Measurements from ENCODE around the gene ATP2C1. TPM values are rescaled to one million over a fixed set of nuclear protein-coding genes. Genes with fewer than 3 reads are reported as not detected.

ATP2C1 gene
- total RNA-seq, 4 donors from 2014 or later: 32.1 to 52.3 (median 35.0) TPM

DNA sequence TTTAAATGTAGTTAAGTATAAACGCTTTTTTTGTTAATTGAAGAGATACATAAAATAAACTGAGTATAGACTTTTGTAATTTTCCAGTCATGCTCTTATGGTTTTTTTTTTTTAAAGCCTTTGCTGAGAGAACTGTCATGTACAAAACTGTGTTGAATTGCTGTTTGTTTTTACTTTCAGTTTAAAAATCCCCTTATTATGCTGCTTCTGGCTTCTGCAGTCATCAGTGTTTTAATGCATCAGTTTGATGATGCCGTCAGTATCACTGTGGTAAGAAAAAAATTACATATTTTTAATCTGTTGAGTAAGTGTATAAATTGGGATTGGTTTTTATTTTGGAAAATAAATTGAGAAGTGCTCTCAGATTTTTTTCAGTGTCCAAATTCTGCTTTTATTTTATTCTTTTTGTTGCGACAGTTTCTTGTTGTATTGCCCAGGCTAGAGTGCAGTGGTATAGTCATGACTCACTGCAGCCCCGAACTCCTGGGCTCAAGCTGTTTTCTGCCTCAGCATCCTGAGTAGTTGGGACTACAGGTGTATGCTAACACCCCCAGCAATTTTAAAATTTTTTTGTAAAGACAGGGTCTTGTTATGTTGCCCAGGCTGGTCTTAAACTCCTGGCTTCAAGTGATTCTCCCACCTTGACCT is 40.7 kb downstream of the ATP2C1 start:
- TF ChIP-seq, protein P1, sequence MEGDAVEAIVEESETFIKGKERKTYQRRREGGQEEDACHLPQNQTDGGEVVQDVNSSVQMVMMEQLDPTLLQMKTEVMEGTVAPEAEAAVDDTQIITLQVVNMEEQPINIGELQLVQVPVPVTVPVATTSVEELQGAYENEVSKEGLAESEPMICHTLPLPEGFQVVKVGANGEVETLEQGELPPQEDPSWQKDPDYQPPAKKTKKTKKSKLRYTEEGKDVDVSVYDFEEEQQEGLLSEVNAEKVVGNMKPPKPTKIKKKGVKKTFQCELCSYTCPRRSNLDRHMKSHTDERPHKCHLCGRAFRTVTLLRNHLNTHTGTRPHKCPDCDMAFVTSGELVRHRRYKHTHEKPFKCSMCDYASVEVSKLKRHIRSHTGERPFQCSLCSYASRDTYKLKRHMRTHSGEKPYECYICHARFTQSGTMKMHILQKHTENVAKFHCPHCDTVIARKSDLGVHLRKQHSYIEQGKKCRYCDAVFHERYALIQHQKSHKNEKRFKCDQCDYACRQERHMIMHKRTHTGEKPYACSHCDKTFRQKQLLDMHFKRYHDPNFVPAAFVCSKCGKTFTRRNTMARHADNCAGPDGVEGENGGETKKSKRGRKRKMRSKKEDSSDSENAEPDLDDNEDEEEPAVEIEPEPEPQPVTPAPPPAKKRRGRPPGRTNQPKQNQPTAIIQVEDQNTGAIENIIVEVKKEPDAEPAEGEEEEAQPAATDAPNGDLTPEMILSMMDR (IDR thresholded peaks at IDR 0.05): no peak
- no peak for TF ChIP-seq EP300 (IDR thresholded peaks at IDR 0.05)
- TF ChIP-seq POLR2A (IDR thresholded peaks at IDR 0.05; ENCODE audit: low read depth): no peak
- TF ChIP-seq POLR2AphosphoS5 (IDR thresholded peaks at IDR 0.05): no peak
- no peaks in the 10 kb centered on the region for H3K4me1 ChIP-seq
- H3K9me3 ChIP-seq: no peaks in the 10 kb centered on the region
- no peak overlapping the region for H3K27ac ChIP-seq (replicated peaks in 1 of 4)
- H3K4me3 ChIP-seq: no peak overlapping the region
- WGBS: 85% methylated on average over 4 of the region's 4 CpGs
- intact Hi-C loops (cut with DNase I): no loop called here
- no peak for DNase-seq (ENCODE audit: extremely low spot score)
- H3K27me3 ChIP-seq: no peaks in the 10 kb centered on the region
- peaks cover 0 to 18% (median 3%) of the 10 kb centered on the region in 4 donors for H3K36me3 ChIP-seq

DNA sequence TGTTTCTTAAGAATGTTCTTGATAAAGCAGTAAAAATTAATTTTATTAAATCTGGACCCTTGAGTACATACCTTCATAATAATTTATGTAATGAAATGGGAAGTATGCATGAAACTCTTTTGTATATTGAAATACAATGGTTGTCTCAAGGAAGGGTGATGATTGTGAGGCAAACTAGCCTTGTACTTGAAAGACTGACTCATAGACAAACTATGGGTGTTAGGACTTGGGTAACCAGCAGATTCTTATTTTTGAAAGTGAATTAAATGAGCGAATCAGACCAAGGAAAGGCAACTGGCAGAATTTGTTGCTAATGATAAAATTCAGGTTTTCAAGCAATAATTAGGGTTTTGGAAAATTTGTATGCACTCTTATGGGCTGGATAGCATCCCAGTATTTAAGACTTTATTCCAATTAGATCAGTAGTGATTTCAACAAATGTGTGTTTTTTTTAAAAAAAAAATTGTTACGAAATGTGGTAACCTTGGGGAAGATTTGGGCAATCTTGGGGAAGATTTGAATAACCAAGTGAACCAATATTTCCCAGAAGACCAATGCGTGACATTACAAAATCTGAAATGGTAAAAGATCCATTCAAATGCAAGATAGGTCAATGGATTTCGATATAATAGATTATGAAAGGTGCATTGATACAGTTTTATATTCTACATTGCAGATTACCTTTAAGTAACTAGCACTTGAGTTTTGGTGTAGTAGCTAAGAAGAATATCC is 42.0 kb downstream of the ATP2C1 start:
- Histone ChIP-seq H3K4me1 (no peaks in the 10 kb centered on the region), H3K36me3 (peaks cover 0 to 18% (median 4%) of the 10 kb centered on the region in 4 donors), H3K9me3 (no peaks in the 10 kb centered on the region), H3K4me3 (no peak overlapping the region), H3K27ac (replicated peaks in 1 of 4) (no peak overlapping the region), H3K27me3 (no peaks in the 10 kb centered on the region)
- no peak for DNase-seq (ENCODE audit: extremely low spot score)
- WGBS: 95% methylated on average over 4 of the region's 4 CpGs
- TF ChIP-seq, protein P1 (IDR thresholded peaks at IDR 0.05): no peak
- TF ChIP-seq POLR2A (IDR thresholded peaks at IDR 0.05; ENCODE audit: low read depth) (no peak), EP300 (IDR thresholded peaks at IDR 0.05) (no peak), POLR2AphosphoS5 (IDR thresholded peaks at IDR 0.05) (no peak)
- intact Hi-C loops (cut with DNase I): no loop called here

DNA sequence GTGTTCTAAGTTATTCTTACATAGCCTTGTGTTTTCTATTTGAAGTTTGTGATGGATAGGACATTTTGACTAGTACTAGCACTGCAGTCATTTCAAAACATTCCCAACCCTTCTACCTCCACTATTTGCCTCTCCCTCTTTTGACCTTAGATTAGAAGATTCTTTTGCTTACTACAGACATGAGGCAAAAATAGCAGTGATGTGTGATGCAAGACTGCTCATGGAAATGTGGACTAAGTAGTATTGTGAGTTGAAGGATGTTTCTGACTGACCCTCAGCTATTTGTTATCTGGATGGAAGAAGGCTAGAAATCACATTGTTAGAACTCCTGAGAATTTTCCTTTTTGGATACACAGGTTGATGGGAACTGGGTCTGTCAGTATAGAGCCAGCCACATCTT is 45.9 kb downstream of the ATP2C1 start:
- no peaks in the 10 kb centered on the region for H3K9me3 ChIP-seq

DNA sequence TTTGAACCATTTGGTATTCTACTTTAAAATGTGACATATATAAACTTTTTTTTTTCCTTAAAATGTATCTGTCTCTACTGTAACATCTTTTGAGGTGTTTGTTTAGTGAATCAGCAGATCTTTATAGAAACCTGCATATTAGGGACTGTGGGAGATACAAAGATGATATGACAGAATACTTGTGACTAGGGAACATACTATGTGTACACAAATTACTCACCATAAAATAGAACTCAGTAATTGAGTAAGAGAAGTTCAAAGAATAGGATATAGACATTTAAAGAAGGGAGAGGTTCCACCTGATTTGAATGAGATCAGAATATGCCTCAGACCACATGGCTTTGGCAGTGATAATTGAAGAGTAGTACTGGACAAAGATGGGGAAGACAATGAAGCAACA is 47.9 kb downstream of the ATP2C1 start:
- no peak overlapping the region for H3K27ac ChIP-seq (replicated peaks in 1 of 4)
- H3K9me3 ChIP-seq: no peaks in the 10 kb centered on the region
- intact Hi-C loops (cut with DNase I): no loop called here
- no peaks in the 10 kb centered on the region for H3K27me3 ChIP-seq
- H3K36me3 ChIP-seq: peaks cover 25 to 61% (median 47%) of the 10 kb centered on the region in 4 donors
- no peaks in the 10 kb centered on the region for H3K4me1 ChIP-seq
- H3K4me3 ChIP-seq: no peak overlapping the region
- no peak for TF ChIP-seq EP300 (IDR thresholded peaks at IDR 0.05)
- no peak for TF ChIP-seq POLR2A (IDR thresholded peaks at IDR 0.05; ENCODE audit: low read depth)
- TF ChIP-seq POLR2AphosphoS5 (IDR thresholded peaks at IDR 0.05): no peak
- TF ChIP-seq, protein P1 (IDR thresholded peaks at IDR 0.05): no peak
- DNase-seq (ENCODE audit: extremely low spot score): no peak

More for the DNA sequence above, 45.9 kb downstream of the ATP2C1 start:
- Histone ChIP-seq H3K4me3 (no peak overlapping the region), H3K4me1 (no peaks in the 10 kb centered on the region), H3K36me3 (peaks cover 14 to 41% (median 36%) of the 10 kb centered on the region in 4 donors), H3K27ac (replicated peaks in 1 of 4) (no peak overlapping the region), H3K27me3 (no peaks in the 10 kb centered on the region)
- intact Hi-C loops (cut with DNase I): no loop called here
- TF ChIP-seq POLR2A (IDR thresholded peaks at IDR 0.05; ENCODE audit: low read depth): no peak
- TF ChIP-seq POLR2AphosphoS5 (IDR thresholded peaks at IDR 0.05): no peak
- TF ChIP-seq EP300 (IDR thresholded peaks at IDR 0.05): no peak
- TF ChIP-seq, protein P1 (IDR thresholded peaks at IDR 0.05): no peak
- no peak for DNase-seq (ENCODE audit: extremely low spot score)
